Fibroblast of the aortic adventitia (primary cell): ENCODE measurements around the gene SPRY1. TPM values are rescaled to one million over a fixed set of nuclear protein-coding genes. Genes with fewer than 3 reads are reported as not detected.

Experiments used
- DNase-seq: peaks from one replicate; pipeline ENCODE4 v3.0.0-alpha.2; 2010; ENCODE audit warnings: low read depth
- H3K4me3 ChIP-seq: 2 replicates; pipeline ENCODE4 v1.5.1; 2011; ENCODE audit warnings: low read depth, mild to moderate bottlenecking, control low read depth, low read length, moderate library complexity
- CTCF ChIP-seq: IDR thresholded peaks from 2 replicates; pipeline ENCODE4 v1.5.1; 2011; ENCODE audit warnings: mild to moderate bottlenecking, low read length, control low read depth, inconsistent platforms; ENCODE audit not compliant: insufficient read depth
- total RNA-seq: library from RNA; depleted of rRNA; stranded (reverse); fragments of >200 nt; gene quantifications from 2 replicates; pipeline ENCODE4 v1.2.3, GENCODE V29; 2012; ENCODE audit warnings: low replicate concordance

SPRY1 gene
- total RNA-seq, 1 donor = 33.0 TPM

- TF ChIP-seq CTCF = no peak
- H3K4me3 ChIP-seq = no peak overlapping the region
- no peak for DNase-seq
These were observed 44.9 kb upstream of the SPRY1 start for GRCh38 chr4:123351713-123352112.

- no peak overlapping the region for H3K4me3 ChIP-seq
- TF ChIP-seq CTCF = no peak
- peak; percentile 80 for DNase-seq
These were observed 44.2 kb upstream of the SPRY1 start for GRCh38 chr4:123352240-123352945.

- no peak for TF ChIP-seq CTCF
These were observed 43.6 kb upstream of the SPRY1 start for GRCh38 chr4:123352966-123353365.

GRCh38 chr4:123353656-123354055 lies 42.9 kb upstream of the SPRY1 start:
- DNase-seq = no peak
- no peak overlapping the region for H3K4me3 ChIP-seq
- TF ChIP-seq CTCF = no peak

More at GRCh38 chr4:123352966-123353365, 43.6 kb upstream of the SPRY1 start:
- no peak for DNase-seq
- no peak overlapping the region for H3K4me3 ChIP-seq

- H3K4me3 ChIP-seq = no peak overlapping the region
- DNase-seq = no peak
- TF ChIP-seq CTCF = no peak
These were observed 41.9 kb upstream of the SPRY1 start for GRCh38 chr4:123354701-123355100.

- no peak for TF ChIP-seq CTCF
- no peak for DNase-seq
- H3K4me3 ChIP-seq = no peak overlapping the region
These were observed 39.7 kb upstream of the SPRY1 start for GRCh38 chr4:123356921-123357320.
